Keratinocyte (primary cell): Measurements from ENCODE around the gene FPR1. TPM values are rescaled to one million over a fixed set of nuclear protein-coding genes. Genes with fewer than 3 reads are reported as not detected.

ENCODE experiments used
- DNase-seq: peaks from one replicate; pipeline ENCODE4 v3.0.0-alpha.2; 2011; ENCODE audit warnings: low read depth, missing footprints, low spot score
- FAIRE-seq: peaks from 2 replicates; lab custom pipeline; 2011; peaks lifted over from hg19 to GRCh38; lab: Jason Lieb, UNC
- H2AFZ ChIP-seq: 2 replicates; pipeline ENCODE4 v1.6.0; 2012; ENCODE audit warnings: low read length, control low read depth, inconsistent platforms; ENCODE audit not compliant: control insufficient read depth
- H3K27ac ChIP-seq: 2 replicates; pipeline ENCODE4 v1.5.1; 2011; ENCODE audit warnings: low read length; ENCODE audit not compliant: control insufficient read depth, insufficient read depth
- H3K27me3 ChIP-seq: 3 replicates; pipeline ENCODE4 v1.6.0; 2011; ENCODE audit warnings: low read length; ENCODE audit not compliant: control insufficient read depth, insufficient read depth; ENCODE audit errors: extremely low read depth
- H3K36me3 ChIP-seq, 2 experiments: 2 replicates in 1 of 2; 3 replicates in 1 of 2; pipeline ENCODE4 v1.5.1; 2011; ENCODE audit warnings: low read length in 2 of 2, mild to moderate bottlenecking in 1 of 2; ENCODE audit not compliant: control insufficient read depth in 2 of 2, insufficient read depth in 2 of 2; ENCODE audit errors: extremely low read depth in 1 of 2
- H3K4me1 ChIP-seq: 3 replicates; pipeline ENCODE4 v1.5.1; 2011; ENCODE audit warnings: low read length; ENCODE audit not compliant: control insufficient read depth, insufficient read depth; ENCODE audit errors: extremely low read depth
- H3K4me2 ChIP-seq: 3 replicates; pipeline ENCODE4 v1.6.0; 2011; ENCODE audit warnings: low read depth, low read length; ENCODE audit not compliant: control insufficient read depth, insufficient read depth; ENCODE audit errors: extremely low read depth
- H3K4me3 ChIP-seq, 3 experiments: fragments of 200-600 bp in 1 of 3; sonication (generic) in 1 of 3; 2 replicates in 2 of 3; 3 replicates in 1 of 3; pipeline ENCODE4 v1.5.1; 2011 to 2016; ENCODE audit warnings: low read length in 3 of 3, mild to moderate bottlenecking in 3 of 3, control low read depth in 2 of 3, inconsistent platforms in 1 of 3, low read depth in 1 of 3, mixed read lengths in 1 of 3, mixed run types in 1 of 3, moderate library complexity in 1 of 3; ENCODE audit not compliant: control insufficient read depth in 2 of 3, insufficient read depth in 2 of 3; ENCODE audit errors: extremely low read depth in 1 of 3
- H3K79me2 ChIP-seq: 2 replicates; pipeline ENCODE4 v1.6.0; 2012; ENCODE audit warnings: low read length; ENCODE audit not compliant: control insufficient read depth, insufficient read depth
- H3K9ac ChIP-seq: 3 replicates; pipeline ENCODE4 v1.6.0; 2011; ENCODE audit warnings: low read length; ENCODE audit not compliant: control insufficient read depth, insufficient read depth; ENCODE audit errors: extremely low read depth
- H3K9me1 ChIP-seq: 3 replicates; pipeline ENCODE4 v1.6.0; 2011; ENCODE audit warnings: low read length; ENCODE audit not compliant: control insufficient read depth, insufficient read depth; ENCODE audit errors: extremely low read depth
- H3K9me3 ChIP-seq: 2 replicates; pipeline ENCODE4 v1.5.1; 2012; ENCODE audit warnings: low read depth, low read length; ENCODE audit not compliant: control insufficient read depth
- H4K20me1 ChIP-seq: 3 replicates; pipeline ENCODE4 v1.6.0; 2011; ENCODE audit warnings: low read length; ENCODE audit not compliant: control insufficient read depth, insufficient read depth; ENCODE audit errors: extremely low read depth
- EZH2 ChIP-seq: IDR thresholded peaks from one replicate; pipeline ENCODE4 v1.6.1; 2012; ENCODE audit warnings: inconsistent platforms, mild to moderate bottlenecking, low read length, moderate library complexity
- dilution Hi-C: fragments of 300-500 bp; cut with MboI; formaldehyde crosslinking; loops from one replicate; pipeline ENCODE4 v1.7.0; 2020; ENCODE audit warnings: low sequenced_read_pairs; ENCODE audit not compliant: extremely low pct_ligation_motif_present
- polyA plus RNA-seq, 5 experiments: library from polyadenylated mRNA; depleted of rRNA in 3 of 5; stranded (reverse) in 3 of 5; stranded (forward) in 1 of 5; unstranded in 1 of 5; fragments of >200 nt; gene quantifications; 1 replicate in 1 of 5; 2 replicates in 3 of 5; 3 replicates in 1 of 5; pipeline versions ENCODE4 v1.2.1 to v1.2.3, GENCODE V29; 2011 to 2012; ENCODE audit warnings: missing spikeins in 2 of 5, low read depth in 1 of 5, low replicate concordance in 1 of 5
- TF ChIP-seq, protein P1 (sequence below), 3 experiments: IDR thresholded peaks in 1 of 3; conservative IDR thresholded peaks in 1 of 3; optimal IDR thresholded peaks in 1 of 3; 2 replicates in 2 of 3; 3 replicates in 1 of 3; pipeline versions ENCODE3 to v1.5.1; 2011; ENCODE audit warnings: low read length in 3 of 3, mild to moderate bottlenecking in 3 of 3, moderate library complexity in 2 of 3, control low read depth in 1 of 3, inconsistent platforms in 1 of 3; ENCODE audit not compliant: insufficient read depth in 2 of 3; ENCODE audit errors: extremely low read depth in 1 of 3

Gene FPR1
- polyA plus RNA-seq, 1 donor (not counting 4 experiments of a cell fraction or from before 2014, with no cell fraction given) = 2.4 TPM

DNA sequence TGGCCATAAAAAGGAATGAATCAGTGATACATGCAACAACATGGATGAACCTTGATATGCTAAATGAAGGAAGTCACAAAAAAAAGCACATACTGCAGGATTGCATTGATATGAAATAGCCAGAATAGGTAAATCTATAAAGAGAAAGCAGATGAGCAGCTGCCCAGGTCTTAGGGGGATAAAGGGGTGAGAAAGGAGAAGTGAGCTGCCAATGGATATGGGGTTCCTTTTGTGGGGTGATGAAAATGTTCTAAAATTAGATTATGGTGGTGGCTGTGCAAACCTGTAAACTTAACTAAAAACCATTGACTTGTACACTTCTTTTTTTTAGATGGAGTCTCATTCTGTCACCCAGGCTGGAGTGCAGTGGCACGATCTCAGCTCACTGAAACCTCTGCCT is 40.0 kb downstream of the FPR1 start:
- Histone ChIP-seq H3K4me1 (no peaks in the 10 kb centered on the region), H3K79me2 (no peaks in the 10 kb centered on the region), H4K20me1 (no peaks in the 10 kb centered on the region), H3K9me3 (no peaks in the 10 kb centered on the region), H3K36me3 (no peaks in the 10 kb centered on the region), H3K4me3 (no peak overlapping the region), H3K27me3 (peaks cover 4% of the 10 kb centered on the region), H3K27ac (no peak overlapping the region), H3K9ac (no peak overlapping the region), H3K9me1 (no peaks in the 10 kb centered on the region), H2AFZ (no peak overlapping the region), H3K4me2 (no peak overlapping the region)
- dilution Hi-C loops = no loop called here
- TF ChIP-seq, protein P1, sequence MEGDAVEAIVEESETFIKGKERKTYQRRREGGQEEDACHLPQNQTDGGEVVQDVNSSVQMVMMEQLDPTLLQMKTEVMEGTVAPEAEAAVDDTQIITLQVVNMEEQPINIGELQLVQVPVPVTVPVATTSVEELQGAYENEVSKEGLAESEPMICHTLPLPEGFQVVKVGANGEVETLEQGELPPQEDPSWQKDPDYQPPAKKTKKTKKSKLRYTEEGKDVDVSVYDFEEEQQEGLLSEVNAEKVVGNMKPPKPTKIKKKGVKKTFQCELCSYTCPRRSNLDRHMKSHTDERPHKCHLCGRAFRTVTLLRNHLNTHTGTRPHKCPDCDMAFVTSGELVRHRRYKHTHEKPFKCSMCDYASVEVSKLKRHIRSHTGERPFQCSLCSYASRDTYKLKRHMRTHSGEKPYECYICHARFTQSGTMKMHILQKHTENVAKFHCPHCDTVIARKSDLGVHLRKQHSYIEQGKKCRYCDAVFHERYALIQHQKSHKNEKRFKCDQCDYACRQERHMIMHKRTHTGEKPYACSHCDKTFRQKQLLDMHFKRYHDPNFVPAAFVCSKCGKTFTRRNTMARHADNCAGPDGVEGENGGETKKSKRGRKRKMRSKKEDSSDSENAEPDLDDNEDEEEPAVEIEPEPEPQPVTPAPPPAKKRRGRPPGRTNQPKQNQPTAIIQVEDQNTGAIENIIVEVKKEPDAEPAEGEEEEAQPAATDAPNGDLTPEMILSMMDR (optimal IDR thresholded peaks at IDR 0.05 in 1 of 3, IDR thresholded peaks at IDR 0.05 in 1 of 3, conservative IDR thresholded peaks at IDR 0.05 in 1 of 3; ENCODE audit: extremely low read depth in 1 of 3, insufficient read depth in 2 of 3, low read length in 3 of 3) = no peak
- no peak for TF ChIP-seq EZH2
- DNase-seq = no peak
- FAIRE-seq = no peak

DNA sequence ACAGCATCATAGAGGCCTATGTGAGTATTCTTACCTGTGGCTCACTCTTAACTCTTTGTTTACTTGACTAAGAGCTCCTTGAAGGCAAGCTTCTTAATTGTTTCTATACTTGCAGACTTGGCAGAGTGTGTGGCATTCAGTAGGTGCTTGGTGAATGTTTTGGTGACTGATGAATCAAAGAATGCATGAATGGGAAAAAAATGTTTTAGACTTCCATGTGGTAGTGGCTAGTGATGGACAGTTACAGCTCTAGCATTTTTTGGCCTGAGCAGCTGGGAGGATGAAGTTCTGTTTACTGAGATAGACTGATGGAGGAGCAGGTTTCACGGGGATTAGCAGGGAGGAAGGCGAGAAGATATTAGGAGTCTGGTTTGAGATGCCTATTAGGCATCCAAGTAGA is 41.5 kb downstream of the FPR1 start:
- FAIRE-seq = no peak
- no peak overlapping the region for H3K9ac ChIP-seq
- no peak for DNase-seq
- H3K79me2 ChIP-seq = no peaks in the 10 kb centered on the region
- H3K9me1 ChIP-seq = no peaks in the 10 kb centered on the region
- no peak overlapping the region for H3K4me2 ChIP-seq
- peaks cover 1% of the 10 kb centered on the region for H3K4me1 ChIP-seq
- TF ChIP-seq, protein P1 (optimal IDR thresholded peaks at IDR 0.05 in 1 of 3, IDR thresholded peaks at IDR 0.05 in 1 of 3, conservative IDR thresholded peaks at IDR 0.05 in 1 of 3; ENCODE audit: extremely low read depth in 1 of 3, insufficient read depth in 2 of 3, low read length in 3 of 3) = no peak
- no peak for TF ChIP-seq EZH2
- H3K27ac ChIP-seq = no peak overlapping the region
- no peak overlapping the region for H2AFZ ChIP-seq
- H3K9me3 ChIP-seq = no peaks in the 10 kb centered on the region
- no peaks in the 10 kb centered on the region for H4K20me1 ChIP-seq
- H3K27me3 ChIP-seq = peaks cover 4% of the 10 kb centered on the region
- H3K4me3 ChIP-seq = no peak overlapping the region
- dilution Hi-C loops = no loop called here
- H3K36me3 ChIP-seq = peaks cover 0 to 7% of the 10 kb centered on the region in 2 experiments
